ENCODE data around the gene CCDC74B.
"Not testable (repeated sequence)": the region's sequence is repeated elsewhere in the genome, so short reads cannot be mapped to it uniquely, and the experiment has no call there.

CCDC74B gene

DNA sequence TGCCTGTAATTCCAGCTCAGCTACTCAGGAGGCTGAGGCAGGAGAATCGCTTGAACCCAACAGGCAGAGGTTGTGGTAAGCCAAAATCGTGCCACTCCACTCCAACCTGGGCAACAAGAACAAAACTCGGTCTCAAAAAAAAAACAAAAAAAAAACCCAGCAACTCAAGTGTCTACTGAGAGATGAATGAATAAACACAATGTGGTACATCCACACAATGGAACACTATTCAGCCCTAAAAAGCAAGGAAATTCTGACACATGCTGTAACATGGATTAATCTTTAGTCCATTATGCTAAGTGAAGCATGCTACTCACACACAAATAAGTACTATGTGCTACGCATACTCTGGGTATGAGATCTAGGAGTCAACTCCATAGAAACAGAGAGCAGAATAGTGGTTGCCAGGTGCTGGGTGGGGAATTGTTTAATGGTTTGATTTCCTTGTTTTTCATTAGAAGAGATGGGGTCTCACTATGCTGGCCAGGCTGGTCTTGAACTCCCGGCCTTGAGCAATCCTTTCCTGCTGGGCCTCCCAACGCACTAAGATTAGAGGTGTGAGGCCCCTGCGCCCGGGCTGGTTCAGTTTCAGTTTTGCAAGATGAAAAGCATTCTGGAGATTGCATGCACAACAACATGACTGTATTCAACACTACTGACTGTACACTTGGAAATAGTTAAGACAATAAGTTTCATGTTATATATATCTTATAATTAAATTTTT is 20.5 kb upstream of the CCDC74B start:
- DNase-seq: no peak

DNA sequence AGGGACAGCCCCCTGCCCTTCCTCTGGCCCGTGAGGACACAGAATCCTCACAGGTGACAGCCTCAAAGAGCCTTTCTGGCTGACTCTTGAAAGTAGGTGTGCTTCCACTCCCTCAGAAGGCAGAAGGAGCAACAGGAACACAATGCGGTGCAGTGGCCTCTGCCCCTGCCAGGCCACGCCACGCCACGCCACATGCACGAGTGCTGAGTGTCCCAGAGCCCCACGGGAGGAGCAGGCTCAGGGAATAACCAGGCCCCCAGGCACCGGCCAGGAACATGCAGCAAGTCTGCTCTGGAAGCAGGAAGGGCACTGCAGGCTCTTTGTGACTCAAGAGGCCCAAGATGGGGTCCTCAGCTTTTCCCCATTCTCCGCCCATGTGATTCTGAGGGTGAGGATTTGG is 18.1 kb upstream of the CCDC74B start:
- no peak for DNase-seq

DNA sequence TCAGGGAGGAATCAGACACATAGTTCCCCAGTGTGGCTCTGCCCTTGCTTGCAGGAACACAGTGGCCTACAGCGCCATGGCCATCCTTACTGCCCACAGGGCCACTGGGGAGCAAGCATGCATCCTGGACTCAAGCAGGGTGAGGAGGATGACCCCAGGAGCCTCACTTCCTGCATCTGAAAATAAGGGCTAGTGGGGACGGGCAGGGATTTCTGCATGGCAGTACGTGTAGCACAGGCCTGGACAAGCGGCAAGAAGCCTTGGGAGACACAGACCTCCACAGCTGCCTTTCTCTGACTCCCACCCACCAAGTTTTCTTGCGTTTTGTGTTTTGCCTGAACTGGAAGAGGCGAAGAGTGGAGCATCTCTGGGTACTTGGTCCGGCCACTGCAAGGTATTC is 17.6 kb upstream of the CCDC74B start:
- DNase-seq: not testable (repeated sequence)

DNA sequence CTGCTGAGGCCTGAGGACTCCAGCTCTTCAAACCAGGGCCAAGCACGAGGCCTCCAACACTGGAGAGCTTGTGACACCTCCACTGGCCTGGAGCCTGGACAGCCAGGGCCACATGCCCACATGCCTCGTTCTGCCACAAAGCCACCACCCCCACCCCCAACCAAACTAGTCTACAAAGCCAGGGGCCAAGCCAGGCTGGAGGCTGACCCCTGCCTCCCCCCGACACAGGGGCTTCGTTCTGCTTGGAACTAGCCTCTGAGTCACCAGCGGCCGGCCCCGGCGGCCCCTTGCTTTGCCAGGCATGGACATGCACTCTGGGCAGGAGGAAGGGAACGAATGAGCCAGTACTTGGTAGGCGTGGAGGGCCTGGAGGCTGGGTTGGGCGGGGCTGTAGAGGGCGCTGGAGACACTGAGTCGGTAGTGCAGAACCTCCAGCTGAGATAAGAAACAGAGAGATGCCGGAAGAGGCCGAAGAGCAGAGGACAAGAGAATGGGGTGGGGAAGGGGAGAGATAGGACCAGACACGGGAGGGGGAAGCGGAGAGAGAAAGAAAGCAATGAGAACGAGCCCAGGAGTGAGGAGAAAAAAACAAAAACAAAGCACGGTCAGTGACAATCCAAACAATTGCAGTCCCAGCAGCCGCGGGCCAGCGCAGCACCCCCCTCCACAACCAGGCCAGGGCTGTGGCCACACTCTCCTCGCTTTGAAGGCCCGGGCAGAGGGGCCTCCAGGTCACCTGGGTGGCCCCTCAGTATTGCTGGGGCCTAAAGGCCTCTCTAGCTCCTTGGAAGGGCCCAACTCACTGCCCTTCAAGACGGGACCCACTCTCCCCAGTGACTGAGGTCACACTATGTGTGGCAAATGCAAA is 16.2 kb upstream of the CCDC74B start:
- DNase-seq: not testable (repeated sequence)

DNA sequence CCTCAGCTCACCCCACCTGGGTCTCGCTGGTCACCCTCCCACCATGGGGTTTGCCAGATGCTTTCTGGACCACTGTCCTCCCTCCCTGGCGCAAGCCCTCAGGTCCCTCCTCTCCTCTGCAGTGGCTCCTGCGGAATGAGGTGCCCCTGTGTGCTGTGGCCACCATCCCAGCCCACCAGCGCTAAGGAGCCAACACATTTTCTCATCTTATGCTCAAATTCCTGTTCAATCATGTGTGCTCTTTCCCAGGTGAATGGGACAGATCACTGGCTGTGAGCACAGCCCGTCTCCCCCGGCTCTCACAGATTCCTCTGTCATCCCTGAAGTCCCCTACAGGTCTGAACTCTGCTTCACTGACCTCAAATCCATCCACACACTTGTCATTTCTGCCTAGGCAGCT is 15.2 kb upstream of the CCDC74B start:
- no peak for DNase-seq

DNA sequence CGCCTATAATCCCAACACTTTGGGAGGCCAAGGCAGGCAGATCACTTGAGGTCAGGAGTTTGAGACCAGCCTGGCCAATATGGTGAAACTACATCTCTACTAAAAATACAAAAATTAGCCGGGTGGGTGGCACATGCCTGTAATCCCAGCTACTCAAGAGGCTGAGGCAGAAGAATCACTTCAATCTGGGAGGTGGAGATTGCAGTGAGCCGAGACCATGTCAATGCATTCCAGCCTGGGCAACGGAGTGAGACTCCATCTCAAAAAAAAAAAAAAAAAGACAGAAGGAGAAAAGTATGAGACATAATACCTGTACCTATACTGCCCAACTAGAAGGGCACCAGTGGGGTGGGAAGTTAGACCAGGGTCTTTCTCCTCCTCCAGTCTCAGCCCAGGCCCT is 14.5 kb upstream of the CCDC74B start:
- DNase-seq: not testable (repeated sequence)

DNA sequence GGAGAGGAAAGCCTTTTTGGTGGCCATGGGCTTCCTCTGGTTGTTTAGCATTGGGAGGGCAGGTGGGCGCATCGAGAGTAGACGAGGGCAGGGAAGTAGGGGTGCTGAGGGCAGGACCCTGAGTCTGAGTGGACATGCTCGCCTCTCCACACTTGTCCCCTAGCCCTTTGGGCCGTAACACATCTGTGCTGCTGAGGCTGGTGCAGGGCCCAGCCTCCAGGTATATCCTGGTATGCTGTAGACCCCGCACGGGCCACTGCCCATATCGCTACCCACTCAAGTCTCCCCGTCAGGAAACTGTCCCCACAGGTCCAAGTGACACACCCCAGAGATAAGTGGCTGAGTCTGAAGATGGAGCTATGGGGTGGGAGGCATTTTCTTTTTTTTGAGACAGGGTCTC is 13.7 kb upstream of the CCDC74B start:
- DNase-seq: no peak

DNA sequence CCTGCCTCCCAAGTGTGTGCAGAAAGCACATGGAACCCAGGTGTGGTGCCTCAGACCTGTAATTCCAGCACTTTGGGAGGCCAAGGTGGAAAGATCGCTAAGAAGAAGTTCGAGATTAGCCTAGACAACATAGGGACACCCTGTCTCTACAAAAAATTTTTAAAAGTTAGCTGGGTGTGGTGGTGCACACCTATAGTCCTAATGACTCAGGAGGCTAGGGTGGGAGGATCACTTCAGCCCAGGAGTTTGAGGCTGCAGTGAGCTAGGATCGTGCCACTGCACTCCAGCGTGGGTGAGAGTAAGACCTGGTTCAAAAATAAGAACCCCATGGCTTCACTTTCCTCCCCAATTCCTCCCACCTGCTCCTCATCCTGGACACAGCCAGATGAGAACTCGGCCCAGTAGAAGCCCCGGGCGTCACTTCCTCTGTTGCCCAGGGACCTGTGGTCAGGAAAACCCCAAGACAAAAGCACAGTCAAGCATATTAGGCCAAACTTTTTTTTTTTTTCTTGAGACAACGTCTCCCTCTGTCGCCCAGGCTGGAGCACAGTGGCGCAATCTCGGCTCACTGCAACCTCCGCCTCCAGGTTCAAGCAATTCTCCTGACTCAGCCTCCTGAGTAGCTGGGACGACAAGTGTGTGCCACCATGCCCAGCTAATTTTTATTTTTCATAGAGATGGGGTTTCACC is 13.1 kb upstream of the CCDC74B start:
- not testable (repeated sequence) for DNase-seq

DNA sequence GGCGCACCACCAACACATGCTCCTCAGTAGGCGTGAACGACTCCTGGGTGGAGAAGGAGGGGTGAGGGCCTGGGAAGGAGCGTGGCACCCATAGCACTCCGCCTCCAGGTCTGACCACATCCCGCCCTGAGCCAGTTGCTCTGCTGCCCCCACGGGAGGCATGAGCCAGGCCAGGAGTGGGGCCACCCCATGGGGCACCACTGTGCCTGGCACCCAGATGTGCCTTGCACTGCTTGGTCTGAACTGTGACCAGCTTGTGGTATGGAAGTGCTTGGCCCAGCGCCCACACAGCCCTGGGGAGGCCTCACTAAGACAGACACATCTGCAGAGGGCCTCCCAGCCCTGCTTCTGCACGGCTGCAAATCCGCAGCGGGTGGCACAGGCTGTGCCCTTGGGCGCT is 12.4 kb upstream of the CCDC74B start:
- DNase-seq: not testable (repeated sequence)

DNA sequence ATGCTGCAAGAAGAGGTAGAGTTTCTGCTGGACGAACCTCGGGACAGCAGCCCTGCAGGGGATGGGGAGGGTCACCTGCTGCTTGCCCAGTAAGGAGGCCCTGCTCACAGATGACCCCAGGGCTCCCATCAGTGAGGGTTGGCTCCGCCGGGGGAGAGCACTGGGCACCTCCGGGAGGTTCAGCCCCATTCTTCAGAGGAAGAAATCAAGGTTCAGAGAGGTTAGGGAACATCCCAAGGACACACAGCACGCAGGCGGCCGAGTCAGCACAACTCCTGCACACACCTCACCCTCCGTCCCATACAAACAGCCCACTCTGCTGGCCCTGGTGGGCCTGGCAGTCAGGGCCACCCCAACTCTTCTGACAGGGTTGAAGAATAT is 11.7 kb upstream of the CCDC74B start:
- no peak for DNase-seq

DNA sequence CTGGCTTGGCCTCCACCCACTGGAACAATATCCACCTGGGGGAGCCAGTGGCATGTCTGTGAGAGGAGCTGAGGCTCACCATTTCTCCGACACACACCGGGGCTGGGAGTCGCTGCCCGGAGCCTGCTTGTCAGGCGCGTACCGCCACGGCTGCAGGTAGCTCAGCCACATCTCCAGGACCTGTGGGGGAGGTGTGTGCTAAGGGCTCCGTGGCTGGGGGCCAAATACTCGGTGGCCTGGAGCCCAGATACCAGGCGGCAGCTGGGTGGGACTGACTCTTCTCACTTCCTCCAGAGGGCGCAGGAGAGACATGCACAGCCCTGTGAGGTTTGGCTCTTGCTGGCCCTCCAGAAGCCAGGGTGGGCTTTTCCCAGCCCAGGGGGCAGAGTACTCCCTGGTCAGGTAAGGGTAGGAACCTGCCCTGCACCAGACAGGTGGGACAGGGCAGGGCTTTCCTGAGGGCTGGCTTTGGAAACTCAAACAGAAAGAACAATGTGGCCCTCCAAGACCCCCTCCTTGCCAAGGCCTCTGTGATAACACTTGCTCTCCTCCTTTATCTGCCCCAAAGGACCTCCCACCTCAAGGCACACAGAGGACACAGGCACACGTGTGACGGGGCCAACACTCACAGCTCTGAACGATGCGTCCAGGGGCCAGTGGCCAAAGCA is 11.2 kb upstream of the CCDC74B start:
- not testable (repeated sequence) for DNase-seq

DNA sequence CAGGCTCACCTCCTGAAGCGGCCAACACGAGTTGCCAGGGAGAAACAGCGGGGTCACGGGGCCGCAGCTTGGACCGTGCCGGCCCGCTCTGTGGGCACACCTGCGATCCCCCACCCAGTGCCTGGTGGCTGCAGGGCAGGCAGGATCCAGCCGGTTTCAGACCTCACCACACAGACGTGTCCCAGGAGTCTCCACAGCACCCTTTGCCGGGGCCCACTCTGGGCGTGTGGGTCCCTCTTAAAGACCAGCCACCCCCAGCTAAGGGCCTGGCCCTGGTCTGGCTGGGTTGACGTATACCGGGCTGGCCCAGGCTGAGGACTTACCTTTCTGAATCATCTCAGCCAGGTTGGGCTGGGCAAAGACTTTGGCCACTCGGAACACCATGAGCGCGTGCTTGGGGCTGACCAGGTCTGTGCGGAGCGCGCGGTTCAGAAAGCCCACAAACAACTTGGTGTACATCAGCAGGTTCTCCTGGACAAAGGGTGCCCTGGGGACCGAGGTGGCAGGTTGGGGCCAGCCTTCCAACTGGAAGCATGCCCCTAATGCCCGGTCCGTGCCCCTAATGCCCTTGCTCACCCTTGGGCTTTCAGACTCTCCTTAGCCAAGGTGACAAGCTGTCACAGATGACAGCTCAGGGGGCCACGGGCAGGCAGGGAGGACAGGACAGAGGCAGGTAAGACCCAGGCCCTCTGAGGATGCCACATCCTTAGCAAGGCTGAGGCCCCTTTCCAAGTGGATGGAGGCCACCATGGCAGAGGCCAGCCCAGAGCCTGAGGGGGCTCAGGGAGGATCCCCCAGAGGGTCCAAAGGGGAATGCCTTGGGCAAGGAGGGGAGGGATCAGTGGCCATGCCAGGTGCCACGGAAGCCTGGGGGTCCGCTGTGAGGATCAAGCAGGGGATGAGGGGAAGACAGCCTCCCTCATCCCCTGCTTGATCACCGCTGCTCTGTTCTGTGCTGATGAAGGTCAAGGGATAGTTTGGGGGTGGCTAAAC is 10.2 kb upstream of the CCDC74B start:
- DNase-seq: no peak

DNA sequence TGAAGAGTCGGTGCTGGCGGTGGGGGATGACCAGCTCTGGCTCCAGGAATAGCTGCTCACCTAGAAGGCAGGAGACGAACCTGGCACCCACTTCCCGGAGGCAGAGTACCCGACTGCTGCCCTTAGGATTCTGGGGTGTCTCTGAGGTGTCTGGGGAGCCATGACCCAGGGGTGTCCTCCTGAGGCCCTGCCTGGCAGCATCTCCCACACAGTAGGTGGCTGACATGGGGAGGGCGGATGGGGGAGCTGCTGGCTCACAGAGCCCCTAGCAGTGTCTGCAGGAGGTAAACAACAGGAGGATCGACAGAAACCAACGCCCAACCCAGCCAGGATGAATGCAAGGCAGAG is 9.5 kb upstream of the CCDC74B start:
- not testable (repeated sequence) for DNase-seq

DNA sequence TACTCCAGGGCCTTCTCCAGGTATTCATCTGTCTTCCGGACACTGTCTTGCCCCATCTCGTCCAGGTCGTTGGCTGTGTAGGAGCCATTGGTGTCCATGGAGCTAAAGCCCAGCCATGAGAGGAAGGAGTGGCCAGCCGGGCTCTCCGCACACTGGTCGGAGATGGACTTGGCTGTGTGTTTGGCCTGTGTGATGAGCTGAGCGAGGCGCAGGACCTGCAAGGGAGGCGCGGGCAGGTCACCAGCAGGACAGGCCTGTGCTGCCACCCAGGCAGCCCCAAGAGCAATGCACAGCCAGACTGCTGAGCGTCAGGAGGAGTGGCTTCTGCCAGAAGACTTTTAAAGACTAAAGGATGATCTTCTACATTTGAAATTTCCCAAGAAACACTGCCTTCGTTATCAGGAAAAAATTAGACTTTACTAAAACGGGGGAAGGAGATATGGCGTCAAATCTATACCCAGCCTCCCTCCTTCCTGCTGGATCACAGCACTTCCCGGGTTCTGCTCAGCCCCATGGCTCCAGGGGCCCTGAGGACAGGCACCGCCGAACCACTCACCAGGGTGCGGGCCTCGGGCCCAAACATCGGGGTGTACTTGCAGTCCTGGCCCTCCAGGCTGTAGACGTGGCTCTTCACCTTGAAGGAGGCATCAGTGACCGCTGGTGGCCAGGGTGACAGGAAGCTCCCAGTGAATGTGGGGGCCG is 9.0 kb upstream of the CCDC74B start:
- not testable (repeated sequence) for DNase-seq

DNA sequence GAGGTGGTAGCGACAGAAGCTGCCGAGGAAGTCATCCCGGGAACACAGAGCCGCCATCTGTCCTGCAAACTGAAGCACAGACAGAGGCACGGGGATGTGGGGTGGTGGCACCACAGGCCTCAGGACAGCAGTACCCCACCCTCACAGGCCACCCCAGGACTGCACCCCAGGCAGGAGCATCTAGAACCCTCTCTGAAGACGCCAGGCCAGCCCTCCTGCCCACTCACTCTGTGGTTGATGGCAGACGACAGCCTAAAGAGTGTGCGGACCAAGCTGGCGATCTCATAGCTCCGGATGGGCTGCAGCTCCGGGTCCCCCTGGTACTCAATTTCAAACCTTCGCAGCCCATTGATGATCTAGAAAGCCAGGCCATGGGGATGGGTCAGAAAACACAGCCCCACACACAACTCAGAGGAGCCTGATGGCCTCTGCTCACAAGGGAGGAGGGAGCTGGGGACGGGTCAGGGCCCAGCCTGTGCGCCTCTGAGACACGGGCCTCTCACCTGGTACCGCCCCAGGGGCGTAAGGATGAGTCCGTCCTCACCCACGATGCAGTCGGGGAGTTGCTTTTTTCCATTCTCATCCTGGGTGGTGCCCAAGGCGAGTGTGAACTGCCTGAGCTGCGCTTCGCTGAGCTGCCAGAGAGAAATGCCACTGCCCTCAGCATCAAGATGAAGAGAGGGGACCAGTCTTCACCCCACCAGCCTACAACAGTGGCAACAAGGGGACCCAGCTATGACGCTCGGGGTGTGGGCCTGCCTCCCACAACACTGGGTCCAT is 8.1 kb upstream of the CCDC74B start:
- DNase-seq: no peak

DNA sequence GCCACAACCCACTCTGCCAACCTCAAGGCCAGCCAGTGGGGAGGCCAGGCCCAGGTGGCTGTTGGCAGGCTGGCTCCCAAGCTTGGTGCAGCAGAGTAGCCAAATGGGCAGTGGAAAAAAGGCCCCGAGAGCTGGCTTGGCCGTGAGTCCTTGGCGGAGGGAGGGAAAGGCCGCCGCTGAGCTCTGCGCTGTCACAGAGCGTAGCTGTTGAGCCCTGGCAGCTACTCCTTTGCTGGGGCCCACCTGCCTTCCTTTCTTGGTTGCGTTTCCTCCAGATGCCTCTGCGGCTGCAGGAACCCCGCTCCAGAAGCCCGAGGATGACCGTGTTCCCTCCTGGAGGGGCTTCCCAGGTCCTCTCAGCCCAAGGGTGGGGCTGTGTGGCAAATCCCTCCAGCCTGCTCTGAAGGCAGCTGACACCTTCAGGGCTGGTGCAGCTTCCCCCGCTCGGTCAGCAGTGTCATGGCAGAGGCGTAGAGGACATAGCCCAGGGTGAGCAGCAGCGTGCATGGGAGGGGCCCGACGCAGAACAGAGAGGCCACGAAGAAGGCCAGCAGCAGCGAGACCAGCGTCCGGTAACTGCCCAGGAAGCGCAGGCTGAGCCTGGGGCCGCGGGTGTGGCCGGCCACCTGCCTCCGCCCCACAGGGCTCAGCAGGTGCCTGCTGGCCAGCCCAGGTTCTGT is 7.4 kb upstream of the CCDC74B start:
- not testable (repeated sequence) for DNase-seq

DNA sequence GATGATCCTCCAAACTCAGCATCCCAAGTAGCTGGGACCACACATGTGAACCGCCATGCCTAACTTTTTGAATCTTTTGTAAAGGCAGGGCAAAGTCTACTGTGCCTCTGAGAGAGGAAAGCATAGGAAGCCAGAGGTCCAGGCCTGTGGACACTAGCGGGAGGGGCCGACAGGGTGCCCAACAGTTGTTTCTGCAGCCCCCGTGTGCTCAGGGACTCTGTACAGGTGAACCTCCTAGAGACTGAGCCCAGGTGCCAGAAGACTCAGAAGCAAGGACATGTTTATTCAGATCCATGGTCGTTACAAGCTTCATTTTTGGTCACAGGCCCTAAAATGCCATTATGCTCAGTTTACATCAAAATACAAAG is 6.2 kb upstream of the CCDC74B start:
- DNase-seq: not testable (repeated sequence)

DNA sequence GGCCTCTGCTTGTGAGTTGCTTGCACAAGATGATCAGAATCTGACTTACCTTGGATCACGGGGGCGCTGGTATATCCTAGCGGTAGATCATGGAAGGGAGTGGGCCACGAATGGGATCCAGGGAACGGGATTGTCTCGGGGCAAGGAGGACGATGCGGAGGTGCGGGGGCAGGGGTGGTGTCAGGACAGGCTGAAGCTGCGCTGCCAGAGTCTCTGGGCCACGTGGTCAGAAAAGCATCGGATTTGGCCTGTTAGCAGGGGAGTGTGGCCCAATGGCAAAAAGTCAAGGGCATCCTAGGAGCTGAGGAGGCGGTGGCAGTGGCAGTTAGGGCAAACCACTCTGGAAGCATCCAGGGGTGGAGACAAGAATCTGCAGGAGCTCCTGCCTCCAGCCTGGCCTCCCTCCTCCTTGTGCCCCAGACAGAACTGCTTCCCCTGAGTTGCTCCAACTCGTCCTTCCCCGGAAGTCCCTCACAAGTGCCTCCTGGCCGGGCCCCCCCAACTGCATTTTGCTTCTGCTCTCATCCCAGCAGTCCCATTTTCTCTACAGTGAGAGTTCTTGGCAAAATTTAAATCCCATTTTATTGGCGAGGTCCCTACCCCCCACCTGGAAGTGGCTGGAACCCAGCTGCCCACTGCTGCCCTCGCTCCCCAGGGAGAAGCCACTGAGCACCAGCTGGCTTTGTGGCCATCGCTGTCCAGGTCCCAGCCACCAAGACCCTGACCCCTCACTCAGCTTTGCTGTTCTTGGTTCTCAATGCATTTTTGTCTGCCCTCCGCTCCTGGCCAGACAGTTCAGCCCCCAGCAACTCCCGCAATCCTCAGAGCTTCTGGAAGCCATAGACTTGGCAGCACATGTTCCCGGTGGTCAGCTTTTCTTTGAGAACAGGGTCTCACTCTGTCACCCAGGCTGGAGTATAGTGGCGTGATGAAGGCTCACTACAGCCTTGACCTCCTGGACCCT is 5.6 kb upstream of the CCDC74B start:
- DNase-seq: no peak

DNA sequence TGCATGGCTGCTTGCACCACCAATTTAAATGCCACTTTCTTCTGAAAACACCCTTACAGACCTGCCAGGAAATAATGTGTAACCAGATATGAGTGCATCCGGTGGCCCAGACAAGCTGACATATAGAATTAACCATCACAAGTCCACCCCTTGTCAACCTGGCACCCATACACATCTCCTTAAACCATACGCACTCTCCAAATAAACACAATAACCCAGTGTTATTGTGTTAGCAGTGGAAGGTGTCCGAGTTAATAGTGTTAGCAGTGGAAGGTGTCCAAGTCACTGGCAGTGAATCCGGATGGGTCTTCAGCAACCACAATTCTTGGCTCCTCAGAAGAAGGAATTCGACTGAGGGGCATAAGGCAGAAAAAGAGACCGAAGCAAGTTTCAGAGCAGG is 3.6 kb upstream of the CCDC74B start:
- DNase-seq: not testable (repeated sequence)
